ENCODE results near the gene PRKAG2. TPM values are rescaled to one million over a fixed set of nuclear protein-coding genes. Genes with fewer than 3 reads are reported as not detected.

PRKAG2 gene
- total and polyA plus RNA-seq, 4 donors = 3.6 to 25.1 (median 16.8) TPM

DNA sequence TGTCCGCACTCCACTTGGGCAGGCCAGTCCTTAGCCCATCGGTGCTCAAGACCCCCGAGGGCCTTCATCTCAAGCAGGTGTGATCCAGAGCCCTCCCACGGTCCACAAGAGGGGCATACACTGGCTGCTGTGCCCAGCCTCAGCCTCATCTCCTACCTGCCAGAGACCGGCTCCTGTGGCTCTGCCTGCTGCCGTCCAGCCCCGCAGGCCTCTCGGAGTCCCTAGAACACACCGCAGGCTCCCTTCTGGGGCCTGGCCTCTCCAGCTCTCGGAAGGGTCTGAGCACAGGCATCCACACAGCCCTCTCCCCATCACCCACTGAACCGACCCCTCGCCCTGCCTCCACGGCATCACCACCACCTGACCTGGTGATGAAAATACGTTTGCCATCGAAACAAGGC lies 147.4 kb downstream of the PRKAG2 start:
- Histone ChIP-seq H3K36me3 (ENCODE audit: control insufficient read depth in 4 of 4, insufficient read depth in 3 of 4, low read depth in 1 of 4, low read length in 3 of 4) (peaks cover 0 to 4% (median 2%) of the 10 kb centered on the region in 4 donors), H3K27me3 (ENCODE audit: control insufficient read depth in 4 of 4, insufficient read depth in 4 of 4, low read length in 3 of 4) (no peaks in the 10 kb centered on the region), H3K9ac (ENCODE audit: low read depth in 1 of 2, low read length in 2 of 2) (no peak overlapping the region), H3K27ac (ENCODE audit: low read depth in 1 of 2, low read length in 2 of 2) (no peak overlapping the region), H3K9me3 (ENCODE audit: control insufficient read depth in 4 of 4, low read length in 3 of 4) (no peaks in the 10 kb centered on the region), H3K4me1 (ENCODE audit: control insufficient read depth in 4 of 4, insufficient read depth in 4 of 4, low read length in 3 of 4) (peaks cover 0 to 5% (median 4%) of the 10 kb centered on the region in 4 donors), H3K4me3 (ENCODE audit: low read depth in 1 of 3, low read length in 3 of 3) (no peak overlapping the region)
- DNase-seq (ENCODE audit: low spot score) = no peak
- no peak for TF ChIP-seq EGR1 (IDR thresholded peaks at IDR 0.05; ENCODE audit: low read depth in 2 of 2)
- TF ChIP-seq YY1 (IDR thresholded peaks at IDR 0.05) = no peak
- TF ChIP-seq, protein P1, sequence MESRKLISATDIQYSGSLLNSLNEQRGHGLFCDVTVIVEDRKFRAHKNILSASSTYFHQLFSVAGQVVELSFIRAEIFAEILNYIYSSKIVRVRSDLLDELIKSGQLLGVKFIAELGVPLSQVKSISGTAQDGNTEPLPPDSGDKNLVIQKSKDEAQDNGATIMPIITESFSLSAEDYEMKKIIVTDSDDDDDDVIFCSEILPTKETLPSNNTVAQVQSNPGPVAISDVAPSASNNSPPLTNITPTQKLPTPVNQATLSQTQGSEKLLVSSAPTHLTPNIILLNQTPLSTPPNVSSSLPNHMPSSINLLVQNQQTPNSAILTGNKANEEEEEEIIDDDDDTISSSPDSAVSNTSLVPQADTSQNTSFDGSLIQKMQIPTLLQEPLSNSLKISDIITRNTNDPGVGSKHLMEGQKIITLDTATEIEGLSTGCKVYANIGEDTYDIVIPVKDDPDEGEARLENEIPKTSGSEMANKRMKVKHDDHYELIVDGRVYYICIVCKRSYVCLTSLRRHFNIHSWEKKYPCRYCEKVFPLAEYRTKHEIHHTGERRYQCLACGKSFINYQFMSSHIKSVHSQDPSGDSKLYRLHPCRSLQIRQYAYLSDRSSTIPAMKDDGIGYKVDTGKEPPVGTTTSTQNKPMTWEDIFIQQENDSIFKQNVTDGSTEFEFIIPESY (IDR thresholded peaks at IDR 0.05) = no peak
- no peak for TF ChIP-seq ATF3 (IDR thresholded peaks at IDR 0.05)
- TF ChIP-seq SP1 (IDR thresholded peaks at IDR 0.05) = no peak
- no peak for TF ChIP-seq FOXA1 (IDR thresholded peaks at IDR 0.05)
- no peak for TF ChIP-seq NR2F2 (IDR thresholded peaks at IDR 0.05)
- no peak for TF ChIP-seq TAF1 (conservative IDR thresholded peaks at IDR 0.05)
- TF ChIP-seq HNF4A (conservative IDR thresholded peaks at IDR 0.05) = no peak
- WGBS = 97% methylated on average over 15 of the region's 15 CpGs

DNA sequence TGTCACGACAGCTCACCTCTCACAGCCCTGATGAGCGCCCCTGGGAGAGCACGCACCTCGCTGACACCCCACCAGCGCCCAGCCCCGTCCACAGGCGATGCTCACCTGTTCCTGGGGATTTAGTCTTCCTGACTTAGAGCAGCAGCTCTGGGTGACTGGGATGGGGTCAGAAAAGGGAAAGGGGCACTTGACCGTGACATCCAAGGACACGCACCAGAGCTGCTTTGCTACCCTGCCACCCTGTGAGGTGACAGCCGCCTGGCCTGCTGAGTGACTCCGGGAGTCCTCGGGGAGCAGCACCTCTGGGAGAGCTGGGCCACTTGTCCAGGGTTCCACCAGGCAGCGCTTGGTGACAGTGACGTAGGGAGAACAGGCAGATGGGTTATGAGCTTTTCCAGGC lies 148.2 kb downstream of the PRKAG2 start:
- TF ChIP-seq GABPA (IDR thresholded peaks at IDR 0.05 in 1 of 2, conservative IDR thresholded peaks at IDR 0.05 in 1 of 2) = no peak
- TF ChIP-seq ATF3 (IDR thresholded peaks at IDR 0.05) = no peak
- no peak for TF ChIP-seq EGR1 (IDR thresholded peaks at IDR 0.05; ENCODE audit: low read depth in 2 of 2)
- TF ChIP-seq, protein P2, sequence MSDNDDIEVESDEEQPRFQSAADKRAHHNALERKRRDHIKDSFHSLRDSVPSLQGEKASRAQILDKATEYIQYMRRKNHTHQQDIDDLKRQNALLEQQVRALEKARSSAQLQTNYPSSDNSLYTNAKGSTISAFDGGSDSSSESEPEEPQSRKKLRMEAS (IDR thresholded peaks at IDR 0.05) = no peak
- TF ChIP-seq RXRA (IDR thresholded peaks at IDR 0.05) = no peak
- no peak for TF ChIP-seq JUND (IDR thresholded peaks at IDR 0.05)
- TF ChIP-seq HNF4G (IDR thresholded peaks at IDR 0.05) = no peak
- TF ChIP-seq SP1 (IDR thresholded peaks at IDR 0.05) = no peak
- no peak for TF ChIP-seq TAF1 (conservative IDR thresholded peaks at IDR 0.05)
- TF ChIP-seq FOXA2 (IDR thresholded peaks at IDR 0.05) = no peak
- TF ChIP-seq, protein P3, sequence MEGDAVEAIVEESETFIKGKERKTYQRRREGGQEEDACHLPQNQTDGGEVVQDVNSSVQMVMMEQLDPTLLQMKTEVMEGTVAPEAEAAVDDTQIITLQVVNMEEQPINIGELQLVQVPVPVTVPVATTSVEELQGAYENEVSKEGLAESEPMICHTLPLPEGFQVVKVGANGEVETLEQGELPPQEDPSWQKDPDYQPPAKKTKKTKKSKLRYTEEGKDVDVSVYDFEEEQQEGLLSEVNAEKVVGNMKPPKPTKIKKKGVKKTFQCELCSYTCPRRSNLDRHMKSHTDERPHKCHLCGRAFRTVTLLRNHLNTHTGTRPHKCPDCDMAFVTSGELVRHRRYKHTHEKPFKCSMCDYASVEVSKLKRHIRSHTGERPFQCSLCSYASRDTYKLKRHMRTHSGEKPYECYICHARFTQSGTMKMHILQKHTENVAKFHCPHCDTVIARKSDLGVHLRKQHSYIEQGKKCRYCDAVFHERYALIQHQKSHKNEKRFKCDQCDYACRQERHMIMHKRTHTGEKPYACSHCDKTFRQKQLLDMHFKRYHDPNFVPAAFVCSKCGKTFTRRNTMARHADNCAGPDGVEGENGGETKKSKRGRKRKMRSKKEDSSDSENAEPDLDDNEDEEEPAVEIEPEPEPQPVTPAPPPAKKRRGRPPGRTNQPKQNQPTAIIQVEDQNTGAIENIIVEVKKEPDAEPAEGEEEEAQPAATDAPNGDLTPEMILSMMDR (IDR thresholded peaks at IDR 0.05; ENCODE audit: low read depth, low read length, missing input control) = no peak
- no peak for TF ChIP-seq RAD21 (IDR thresholded peaks at IDR 0.05)
- TF ChIP-seq NR2F2 (IDR thresholded peaks at IDR 0.05) = no peak
- no peak for TF ChIP-seq FOXA1 (IDR thresholded peaks at IDR 0.05)
- no peak for TF ChIP-seq YY1 (IDR thresholded peaks at IDR 0.05)
- TF ChIP-seq, protein P1 (IDR thresholded peaks at IDR 0.05) = no peak
- TF ChIP-seq HNF4A (conservative IDR thresholded peaks at IDR 0.05) = no peak
- Histone ChIP-seq H3K9ac (ENCODE audit: low read depth in 1 of 2, low read length in 2 of 2) (no peak overlapping the region), H3K27me3 (ENCODE audit: control insufficient read depth in 4 of 4, insufficient read depth in 4 of 4, low read length in 3 of 4) (no peaks in the 10 kb centered on the region), H3K27ac (ENCODE audit: low read depth in 1 of 2, low read length in 2 of 2) (no peak overlapping the region), H3K4me1 (ENCODE audit: control insufficient read depth in 4 of 4, insufficient read depth in 4 of 4, low read length in 3 of 4) (peaks cover 0 to 5% (median 4%) of the 10 kb centered on the region in 4 donors), H3K9me3 (ENCODE audit: control insufficient read depth in 4 of 4, low read length in 3 of 4) (no peaks in the 10 kb centered on the region), H3K4me3 (ENCODE audit: low read depth in 1 of 3, low read length in 3 of 3) (no peak overlapping the region), H3K36me3 (ENCODE audit: control insufficient read depth in 4 of 4, insufficient read depth in 3 of 4, low read depth in 1 of 4, low read length in 3 of 4) (peaks cover 0 to 4% (median under 1%) of the 10 kb centered on the region in 4 donors)
- DNase-seq (ENCODE audit: low spot score) = no peak
- 97% methylated on average over 14 of the region's 14 CpGs for WGBS
